ENCODE results near the gene KRT23. TPM values are rescaled to one million over a fixed set of nuclear protein-coding genes. Genes with fewer than 3 reads are reported as not detected.

Gene KRT23
- total and polyA plus RNA-seq, 2 experiments from 2014 or later, result not detected

- H3K9me3 Mint-ChIP-seq, result no peaks in the 10 kb centered on the region
- H3K4me3 Mint-ChIP-seq, result no peak overlapping the region
- no peaks in the 10 kb centered on the region for H3K36me3 Mint-ChIP-seq (ENCODE audit: low read depth)
- Histone ChIP-seq H3F3A (replicated peaks; ENCODE audit: low read depth) (no peaks in the 10 kb centered on the region), H4K20me1 (replicated peaks; ENCODE audit: insufficient read depth) (no peaks in the 10 kb centered on the region), H2AFZ (no peak overlapping the region), H3K4me3 (no peak overlapping the region), H3K4me1 (ENCODE audit: insufficient read depth) (0 out of 2 replicates have a peak, but pooled peaks cover 3% of the 10 kb centered on the region), H3K36me3 (ENCODE audit: insufficient read depth) (no peaks in the 10 kb centered on the region), H3K4me2 (no peak overlapping the region), H3K9me2 (ENCODE audit: insufficient read depth) (0 out of 2 replicates have a peak, but pooled peaks cover 3% of the 10 kb centered on the region), H3K27me3 (ENCODE audit: insufficient read depth) (no peaks in the 10 kb centered on the region), H3K27ac (ENCODE audit: low read depth) (no peak overlapping the region), H3K79me2 (replicated peaks; ENCODE audit: insufficient read depth) (no peaks in the 10 kb centered on the region)
- H3K27me3 Mint-ChIP-seq (ENCODE audit: insufficient read depth, low read depth, poor library complexity), result peaks cover 6% of the 10 kb centered on the region
- H3K27ac Mint-ChIP-seq, result no peak overlapping the region
- no peak for TF ChIP-seq ZNF331 (CRISPR knock-in tag; IDR thresholded peaks at IDR 0.05; ENCODE audit: low read depth)
- TF ChIP-seq, protein P1, sequence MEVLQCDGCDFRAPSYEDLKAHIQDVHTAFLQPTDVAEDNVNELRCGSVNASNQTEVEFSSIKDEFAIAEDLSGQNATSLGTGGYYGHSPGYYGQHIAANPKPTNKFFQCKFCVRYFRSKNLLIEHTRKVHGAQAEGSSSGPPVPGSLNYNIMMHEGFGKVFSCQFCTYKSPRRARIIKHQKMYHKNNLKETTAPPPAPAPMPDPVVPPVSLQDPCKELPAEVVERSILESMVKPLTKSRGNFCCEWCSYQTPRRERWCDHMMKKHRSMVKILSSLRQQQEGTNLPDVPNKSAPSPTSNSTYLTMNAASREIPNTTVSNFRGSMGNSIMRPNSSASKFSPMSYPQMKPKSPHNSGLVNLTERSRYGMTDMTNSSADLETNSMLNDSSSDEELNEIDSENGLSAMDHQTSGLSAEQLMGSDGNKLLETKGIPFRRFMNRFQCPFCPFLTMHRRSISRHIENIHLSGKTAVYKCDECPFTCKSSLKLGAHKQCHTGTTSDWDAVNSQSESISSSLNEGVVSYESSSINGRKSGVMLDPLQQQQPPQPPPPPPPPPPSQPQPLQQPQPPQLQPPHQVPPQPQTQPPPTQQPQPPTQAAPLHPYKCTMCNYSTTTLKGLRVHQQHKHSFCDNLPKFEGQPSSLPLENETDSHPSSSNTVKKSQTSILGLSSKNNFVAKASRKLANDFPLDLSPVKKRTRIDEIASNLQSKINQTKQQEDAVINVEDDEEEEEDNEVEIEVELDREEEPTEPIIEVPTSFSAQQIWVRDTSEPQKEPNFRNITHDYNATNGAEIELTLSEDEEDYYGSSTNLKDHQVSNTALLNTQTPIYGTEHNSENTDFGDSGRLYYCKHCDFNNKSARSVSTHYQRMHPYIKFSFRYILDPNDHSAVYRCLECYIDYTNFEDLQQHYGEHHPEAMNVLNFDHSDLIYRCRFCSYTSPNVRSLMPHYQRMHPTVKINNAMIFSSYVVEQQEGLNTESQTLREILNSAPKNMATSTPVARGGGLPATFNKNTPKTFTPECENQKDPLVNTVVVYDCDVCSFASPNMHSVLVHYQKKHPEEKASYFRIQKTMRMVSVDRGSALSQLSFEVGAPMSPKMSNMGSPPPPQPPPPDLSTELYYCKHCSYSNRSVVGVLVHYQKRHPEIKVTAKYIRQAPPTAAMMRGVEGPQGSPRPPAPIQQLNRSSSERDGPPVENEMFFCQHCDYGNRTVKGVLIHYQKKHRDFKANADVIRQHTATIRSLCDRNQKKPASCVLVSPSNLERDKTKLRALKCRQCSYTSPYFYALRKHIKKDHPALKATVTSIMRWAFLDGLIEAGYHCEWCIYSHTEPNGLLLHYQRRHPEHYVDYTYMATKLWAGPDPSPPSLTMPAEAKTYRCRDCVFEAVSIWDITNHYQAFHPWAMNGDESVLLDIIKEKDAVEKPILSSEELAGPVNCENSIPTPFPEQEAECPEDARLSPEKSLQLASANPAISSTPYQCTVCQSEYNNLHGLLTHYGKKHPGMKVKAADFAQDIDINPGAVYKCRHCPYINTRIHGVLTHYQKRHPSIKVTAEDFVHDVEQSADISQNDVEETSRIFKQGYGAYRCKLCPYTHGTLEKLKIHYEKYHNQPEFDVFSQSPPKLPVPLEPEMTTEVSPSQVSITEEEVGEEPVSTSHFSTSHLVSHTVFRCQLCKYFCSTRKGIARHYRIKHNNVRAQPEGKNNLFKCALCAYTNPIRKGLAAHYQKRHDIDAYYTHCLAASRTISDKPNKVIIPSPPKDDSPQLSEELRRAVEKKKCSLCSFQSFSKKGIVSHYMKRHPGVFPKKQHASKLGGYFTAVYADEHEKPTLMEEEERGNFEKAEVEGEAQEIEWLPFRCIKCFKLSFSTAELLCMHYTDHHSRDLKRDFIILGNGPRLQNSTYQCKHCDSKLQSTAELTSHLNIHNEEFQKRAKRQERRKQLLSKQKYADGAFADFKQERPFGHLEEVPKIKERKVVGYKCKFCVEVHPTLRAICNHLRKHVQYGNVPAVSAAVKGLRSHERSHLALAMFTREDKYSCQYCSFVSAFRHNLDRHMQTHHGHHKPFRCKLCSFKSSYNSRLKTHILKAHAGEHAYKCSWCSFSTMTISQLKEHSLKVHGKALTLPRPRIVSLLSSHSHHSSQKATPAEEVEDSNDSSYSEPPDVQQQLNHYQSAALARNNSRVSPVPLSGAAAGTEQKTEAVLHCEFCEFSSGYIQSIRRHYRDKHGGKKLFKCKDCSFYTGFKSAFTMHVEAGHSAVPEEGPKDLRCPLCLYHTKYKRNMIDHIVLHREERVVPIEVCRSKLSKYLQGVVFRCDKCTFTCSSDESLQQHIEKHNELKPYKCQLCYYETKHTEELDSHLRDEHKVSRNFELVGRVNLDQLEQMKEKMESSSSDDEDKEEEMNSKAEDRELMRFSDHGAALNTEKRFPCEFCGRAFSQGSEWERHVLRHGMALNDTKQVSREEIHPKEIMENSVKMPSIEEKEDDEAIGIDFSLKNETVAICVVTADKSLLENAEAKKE (CRISPR knock-in tag; IDR thresholded peaks at IDR 0.05), result no peak
- TF ChIP-seq, protein P2, sequence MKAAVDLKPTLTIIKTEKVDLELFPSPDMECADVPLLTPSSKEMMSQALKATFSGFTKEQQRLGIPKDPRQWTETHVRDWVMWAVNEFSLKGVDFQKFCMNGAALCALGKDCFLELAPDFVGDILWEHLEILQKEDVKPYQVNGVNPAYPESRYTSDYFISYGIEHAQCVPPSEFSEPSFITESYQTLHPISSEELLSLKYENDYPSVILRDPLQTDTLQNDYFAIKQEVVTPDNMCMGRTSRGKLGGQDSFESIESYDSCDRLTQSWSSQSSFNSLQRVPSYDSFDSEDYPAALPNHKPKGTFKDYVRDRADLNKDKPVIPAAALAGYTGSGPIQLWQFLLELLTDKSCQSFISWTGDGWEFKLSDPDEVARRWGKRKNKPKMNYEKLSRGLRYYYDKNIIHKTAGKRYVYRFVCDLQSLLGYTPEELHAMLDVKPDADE (IDR thresholded peaks at IDR 0.05), result no peak
- TF ChIP-seq REST (IDR thresholded peaks at IDR 0.05; ENCODE audit: unreplicated experiment), result no peak
- no peak for TF ChIP-seq ZNF114 (CRISPR knock-in tag; IDR thresholded peaks at IDR 0.05)
- no peak for TF ChIP-seq NANOG (IDR thresholded peaks at IDR 0.05; ENCODE audit: borderline replicate concordance)
- peaks cover 11% of the 10 kb centered on the region; the same call in 2 of the 3 replicates for H3K4me1 Mint-ChIP-seq
- DNase-seq (ENCODE audit: low spot score) (no peak), ATAC-seq (no peak)
Observed at GRCh38 chr17:40981115-40981514, 43.7 kb upstream of the KRT23 start.

All from GM23338 (cell line).